ENCODE data around the gene RPL19. TPM values are rescaled to one million over a fixed set of nuclear protein-coding genes. Genes with fewer than 3 reads are reported as not detected.

The RPL19 gene
- total RNA-seq, 2 experiments from 2014 or later, result 3,527 to 3,670 TPM

- no peaks in the 10 kb centered on the region for H3K9me3 Mint-ChIP-seq
- peak overlapping the region; percentile 11 for H3K4me3 Mint-ChIP-seq
- Histone ChIP-seq H3K4me1 (ENCODE audit: insufficient read depth, low read length) (peaks cover 10% of the 10 kb centered on the region), H3K4me3 (ENCODE audit: low read length) (no peak overlapping the region), H3K36me3 (ENCODE audit: insufficient read depth, low read length) (no peaks in the 10 kb centered on the region), H3K27me3 (ENCODE audit: control insufficient read depth in 1 of 2, insufficient read depth in 2 of 2, low read length in 2 of 2) (no peaks in the 10 kb centered on the region), H3K9me3 (ENCODE audit: control insufficient read depth in 1 of 2, insufficient read depth in 1 of 2, low read length in 2 of 2) (no peaks in the 10 kb centered on the region), H3K27ac (ENCODE audit: low read depth in 1 of 2, low read length in 2 of 2) (no peak overlapping the region)
- intact Hi-C loops (cut with DNase I, micrococcal nuclease), result loop anchor here in 1 of 2 experiments (10.0 kb wide), 1 partner anchor 404 kb away; the partner anchor contains the start of gene PSMB3
- no peak for TF ChIP-seq CTCF (IDR thresholded peaks at IDR 0.05)
- H3K27ac Mint-ChIP-seq, result no peak overlapping the region
- no peak for DNase-seq
- POLR2A ChIA-PET, result no interaction called here
- peaks cover 10% of the 10 kb centered on the region for H3K27me3 Mint-ChIP-seq
- no peak for ATAC-seq (ENCODE audit: poor library complexity)
- H3K36me3 Mint-ChIP-seq (ENCODE audit: low read depth), result peaks cover 10% of the 10 kb centered on the region
- H3K4me1 Mint-ChIP-seq (ENCODE audit: low read depth), result peaks cover 12% of the 10 kb centered on the region
- CTCF ChIA-PET, result no interaction called here
Observed at GRCh38 chr17:39158623-39159022, 41.5 kb upstream of the RPL19 start.

GRCh38 chr17:39161962-39162361 is 38.1 kb upstream of the RPL19 start:
- H3K4me1 Mint-ChIP-seq (ENCODE audit: low read depth), result peaks cover 19% of the 10 kb centered on the region
- H3K27ac Mint-ChIP-seq, result no peak overlapping the region
- peaks cover 17 to 19% of the 10 kb centered on the region in 2 experiments for H3K27me3 ChIP-seq (ENCODE audit: control insufficient read depth in 1 of 2, insufficient read depth in 2 of 2, low read length in 2 of 2)
- peaks cover 0 to 9% of the 10 kb centered on the region in 2 experiments for H3K9me3 ChIP-seq (ENCODE audit: control insufficient read depth in 1 of 2, insufficient read depth in 1 of 2, low read length in 2 of 2)
- peaks cover 22% of the 10 kb centered on the region for H3K27me3 Mint-ChIP-seq
- POLR2A ChIA-PET, result no interaction called here
- CTCF ChIA-PET, result interaction anchor here (0.9 to 1.5 kb wide), 2 partner anchors 11 to 13 kb away, joined by 3 to 4 read pairs; no protein-coding TSS in a partner anchor
- intact Hi-C loops (cut with DNase I, micrococcal nuclease), result no loop called here
- no peaks in the 10 kb centered on the region for H3K36me3 ChIP-seq (ENCODE audit: insufficient read depth, low read length)
- TF ChIP-seq CTCF (IDR thresholded peaks at IDR 0.05), result no peak
- no peak for DNase-seq
- H3K4me3 ChIP-seq (ENCODE audit: low read length), result no peak overlapping the region
- peaks cover 26% of the 10 kb centered on the region for H3K4me1 ChIP-seq (ENCODE audit: insufficient read depth, low read length)
- no peaks in the 10 kb centered on the region for H3K9me3 Mint-ChIP-seq
- H3K4me3 Mint-ChIP-seq, result peak overlapping the region; percentile 8
- no peak for ATAC-seq (ENCODE audit: poor library complexity)
- no peaks in the 10 kb centered on the region for H3K36me3 Mint-ChIP-seq (ENCODE audit: low read depth)
- H3K27ac ChIP-seq (ENCODE audit: low read depth in 1 of 2, low read length in 2 of 2), result no peak overlapping the region

GRCh38 chr17:39164675-39165143 is 35.4 kb upstream of the RPL19 start:
- intact Hi-C loops (cut with DNase I, micrococcal nuclease), result loop anchor here in 1 of 2 experiments (2.0 kb wide), 1 partner anchor 80 kb away; no protein-coding TSS in a partner anchor
- H3K27ac ChIP-seq (ENCODE audit: low read depth in 1 of 2, low read length in 2 of 2), result no peak overlapping the region
- peak; percentile 86 for ATAC-seq (ENCODE audit: poor library complexity)
- no peak overlapping the region for H3K27ac Mint-ChIP-seq
- H3K4me3 ChIP-seq (ENCODE audit: low read length), result peak overlapping the region; percentile 60
- peaks cover 34% of the 10 kb centered on the region for H3K27me3 Mint-ChIP-seq
- TF ChIP-seq CTCF (IDR thresholded peaks at IDR 0.05), result peak; percentile 94
- H3K9me3 Mint-ChIP-seq, result no peaks in the 10 kb centered on the region
- peaks cover 27% of the 10 kb centered on the region for H3K4me1 Mint-ChIP-seq (ENCODE audit: low read depth)
- no peaks in the 10 kb centered on the region for H3K36me3 ChIP-seq (ENCODE audit: insufficient read depth, low read length)
- peaks cover 32% of the 10 kb centered on the region for H3K4me1 ChIP-seq (ENCODE audit: insufficient read depth, low read length)
- H3K9me3 ChIP-seq (ENCODE audit: control insufficient read depth in 1 of 2, insufficient read depth in 1 of 2, low read length in 2 of 2), result peaks cover 0 to 13% of the 10 kb centered on the region in 2 experiments
- DNase-seq, result peak; percentile 56 to 85 (median 63)
- ChIA-PET POLR2A (interaction anchor here (0.5 to 5.5 kb wide), 16 partner anchors 9 to 311 kb away, joined by 3 to 35 read pairs (median 4); partner anchors contain the start of genes FBXO47, LASP1, PLXDC1 and RPL19), CTCF (interaction anchor here (0.6 to 3.8 kb wide), 30 partner anchors 10 to 295 kb away, joined by 3 to 47 read pairs (median 4); partner anchors contain the start of genes LASP1 and RPL19)
- H3K4me3 Mint-ChIP-seq, result peak overlapping the region; percentile 90
- H3K36me3 Mint-ChIP-seq (ENCODE audit: low read depth), result no peaks in the 10 kb centered on the region
- H3K27me3 ChIP-seq (ENCODE audit: control insufficient read depth in 1 of 2, insufficient read depth in 2 of 2, low read length in 2 of 2), result peaks cover 17 to 22% of the 10 kb centered on the region in 2 experiments

Measured in CD4-positive, alpha-beta T cell (primary cell).